SK-N-SH (cell line): ENCODE data around the gene GRM8. TPM values are rescaled to one million over a fixed set of nuclear protein-coding genes. Genes with fewer than 3 reads are reported as not detected.

Source experiments
- CTCF ChIA-PET: fragments of 300-600, 350-600 bp; formaldehyde crosslinking; extraction: SDS; loops from one replicate; lab custom pipeline; 2021; lab: Yijun Ruan, JAX
- POLR2A ChIA-PET: fragments of 350-600 bp; sonication (Branson Sonifier 250); formaldehyde crosslinking; extraction: SDS; loops from one replicate; lab custom pipeline; 2020; ENCODE audit warnings: antibody characterized with exemption, inconsistent platforms; lab: Yijun Ruan, JAX
- DNase-seq: peaks from one replicate; pipeline ENCODE4 v3.0.0; 2012
- H2AFZ ChIP-seq: fragments of 200-600 bp; sonication (generic); 2 replicates; pipeline ENCODE4 v1.8.1; 2016; ENCODE audit warnings: antibody characterized with exemption, mild to moderate bottlenecking, low read depth
- H3F3A ChIP-seq: fragments of 200-600 bp; sonication (generic); replicated peaks from 2 replicates; pipeline ENCODE3; 2016; ENCODE audit warnings: antibody characterized with exemption, mild to moderate bottlenecking; ENCODE audit not compliant: insufficient read depth
- H3K27ac ChIP-seq, 2 experiments: fragments of 200-500 bp in 1 of 2; fragments of 200-600 bp in 1 of 2; sonication (Bioruptor generic) in 1 of 2; sonication (generic), shearing (Covaris generic) in 1 of 2; 2 replicates each; pipeline versions ENCODE4 v1.5.1 to v1.6.1; 2014 to 2016; ENCODE audit warnings: low read depth in 2 of 2, inconsistent platforms in 1 of 2, low read length in 1 of 2, mild to moderate bottlenecking in 1 of 2, mixed read lengths in 1 of 2
- H3K27me3 ChIP-seq: fragments of 200-600 bp; sonication (generic), shearing (Covaris generic); 2 replicates; pipeline ENCODE4 v1.6.1; 2016; ENCODE audit warnings: mixed run types; ENCODE audit not compliant: insufficient read depth
- H3K36me3 ChIP-seq, 2 experiments: fragments of 200-500 bp in 1 of 2; fragments of 200-600 bp in 1 of 2; sonication (Bioruptor generic) in 1 of 2; sonication (generic) in 1 of 2; replicated peaks in 1 of 2; 2 replicates each; pipeline versions ENCODE3 to v1.5.1; 2014 to 2016; ENCODE audit warnings: low read length in 1 of 2, mild to moderate bottlenecking in 1 of 2; ENCODE audit not compliant: insufficient read depth in 2 of 2, control insufficient read depth in 1 of 2
- H3K4me1 ChIP-seq, 2 experiments: fragments of 200-500 bp in 1 of 2; fragments of 200-600 bp in 1 of 2; sonication (Bioruptor generic) in 1 of 2; sonication (generic), shearing (Covaris generic) in 1 of 2; 2 replicates each; pipeline versions ENCODE4 v1.5.1 to v1.6.1; 2014 to 2016; ENCODE audit warnings: low read depth in 1 of 2, low read length in 1 of 2, mixed run types in 1 of 2; ENCODE audit not compliant: insufficient read depth in 2 of 2, control insufficient read depth in 1 of 2
- H3K4me2 ChIP-seq: fragments of 200-600 bp; sonication (generic), shearing (Covaris generic); 2 replicates; pipeline ENCODE4 v1.6.1; 2017; ENCODE audit warnings: mixed run types
- H3K4me3 ChIP-seq, 2 experiments: fragments of 200-500 bp in 1 of 2; fragments of 200-600 bp in 1 of 2; sonication (Bioruptor generic) in 1 of 2; sonication (generic), shearing (Covaris generic) in 1 of 2; 2 replicates each; pipeline versions ENCODE4 v1.5.1 to v1.8.1; 2014 to 2016; ENCODE audit warnings: low read depth in 2 of 2, inconsistent platforms in 1 of 2, low read length in 1 of 2, mild to moderate bottlenecking in 1 of 2, mixed read lengths in 1 of 2, moderate library complexity in 1 of 2
- H3K79me2 ChIP-seq: fragments of 200-600 bp; sonication (generic); 2 replicates; pipeline ENCODE4 v1.8.1; 2017; ENCODE audit warnings: mild to moderate bottlenecking; ENCODE audit not compliant: insufficient read depth
- H3K9ac ChIP-seq: fragments of 200-600 bp; sonication (generic); 2 replicates; pipeline ENCODE4 v1.6.1; 2017; ENCODE audit warnings: mixed run types
- H3K9me2 ChIP-seq: fragments of 200-600 bp; sonication (generic); 2 replicates; pipeline ENCODE4 v1.6.1; 2017; ENCODE audit warnings: mixed run types
- H3K9me3 ChIP-seq: fragments of 200-600 bp; sonication (generic); 2 replicates; pipeline ENCODE4 v1.6.1; 2017; ENCODE audit warnings: mixed run types, mild to moderate bottlenecking, moderate library complexity
- H4K20me1 ChIP-seq: fragments of 200-600 bp; sonication (generic); 2 replicates; pipeline ENCODE4 v1.6.1; 2017; ENCODE audit warnings: mild to moderate bottlenecking, mixed run types; ENCODE audit not compliant: insufficient read depth
- ELF1 ChIP-seq: IDR thresholded peaks from 2 replicates; pipeline ENCODE4 v1.4.0; 2012
- EZH2phosphoT487 ChIP-seq: fragments of 200-600 bp; sonication (generic); IDR thresholded peaks from 2 replicates; pipeline ENCODE4 v1.6.1; 2017; ENCODE audit warnings: low read depth, mixed run types, mild to moderate bottlenecking, antibody characterized with exemption, moderate library complexity, borderline replicate concordance
- FOSL2 ChIP-seq: IDR thresholded peaks from 2 replicates; pipeline ENCODE4 v1.4.0; 2012; ENCODE audit warnings: low read depth, mild to moderate bottlenecking, moderate library complexity, borderline replicate concordance
- GATA2 ChIP-seq: sonication (generic); formaldehyde crosslinking; IDR thresholded peaks from 2 replicates; pipeline ENCODE4 v1.5.0; 2020; ENCODE audit warnings: mild to moderate bottlenecking, missing genetic modification reagents
- MEF2A ChIP-seq: IDR thresholded peaks from 2 replicates; pipeline ENCODE4 v1.4.0; 2012; ENCODE audit warnings: low read depth, borderline replicate concordance
- NFIC ChIP-seq: IDR thresholded peaks from 2 replicates; pipeline ENCODE4 v1.4.0; 2012; ENCODE audit warnings: borderline replicate concordance
- POLR2AphosphoS5 ChIP-seq: IDR thresholded peaks from 2 replicates; pipeline ENCODE4 v1.6.1; 2012; ENCODE audit warnings: low read depth, low read length
- RAD21 ChIP-seq: IDR thresholded peaks from 2 replicates; pipeline ENCODE4 v1.6.1; 2012; ENCODE audit warnings: mild to moderate bottlenecking, low read length
- RCOR1 ChIP-seq: fragments of 150-350 bp; IDR thresholded peaks from 2 replicates; pipeline ENCODE4 v1.6.1; 2017; ENCODE audit warnings: antibody characterized with exemption, low read length
- REST ChIP-seq: IDR thresholded peaks from 2 replicates; pipeline ENCODE4 v1.6.1; 2012; ENCODE audit warnings: mild to moderate bottlenecking, low read depth, low read length, moderate library complexity
- SMC3 ChIP-seq: IDR thresholded peaks from 2 replicates; pipeline ENCODE4 v1.6.1; 2012; ENCODE audit warnings: low read depth, low read length, improper control_type of control experiment
- TAF1 ChIP-seq: IDR thresholded peaks from 2 replicates; pipeline ENCODE4 v1.6.1; 2012; ENCODE audit warnings: low read depth, mild to moderate bottlenecking, low read length, moderate library complexity, borderline replicate concordance
- USF2 ChIP-seq: fragments of 150-350 bp; IDR thresholded peaks from 2 replicates; pipeline ENCODE4 v1.6.1; 2017; ENCODE audit warnings: antibody characterized with exemption, low read length, low read depth, borderline replicate concordance
- YY1 ChIP-seq: IDR thresholded peaks from 2 replicates; pipeline ENCODE4 v1.4.0; 2012; ENCODE audit warnings: low read depth, mild to moderate bottlenecking
- WGBS: methylation state at CpG from one replicate; pipeline ENCODE4 v1.1.6; 2017; ENCODE audit warnings: low lambda C conversion rate; 5-methylcytosine and 5-hydroxymethylcytosine counted together
- polyA plus RNA-seq, 3 experiments: library from polyadenylated mRNA; depleted of rRNA; stranded (reverse); fragments of >200 nt; gene quantifications; 2 replicates each; pipeline ENCODE4 v1.2.3, GENCODE V29; 2012

Gene GRM8
- polyA plus RNA-seq, 1 of the 3 experiments (the other 2 are of a cell fraction): 0.10 TPM

GRCh38 chr7:126447984-126448383 lies 804.8 kb downstream of the GRM8 start:
- 50% methylated on average over 2 of the region's 2 CpGs for WGBS
- H3K4me1 ChIP-seq: no peaks in the 10 kb centered on the region
- H4K20me1 ChIP-seq: no peaks in the 10 kb centered on the region
- no peaks in the 10 kb centered on the region for H3K27me3 ChIP-seq
- H3K9ac ChIP-seq: no peak overlapping the region
- CTCF ChIA-PET: interaction anchor here (0.6 to 1.4 kb wide), 2 partner anchors 25 to 264 kb away, joined by 3 read pairs; no protein-coding TSS in a partner anchor
- H3F3A ChIP-seq: no peaks in the 10 kb centered on the region
- no peaks in the 10 kb centered on the region for H3K79me2 ChIP-seq
- no peak for DNase-seq
- H3K4me3 ChIP-seq: no peak overlapping the region
- POLR2A ChIA-PET: no interaction called here
- H3K9me2 ChIP-seq: no peaks in the 10 kb centered on the region
- no peak overlapping the region for H3K27ac ChIP-seq
- H3K9me3 ChIP-seq: no peaks in the 10 kb centered on the region
- TF ChIP-seq RAD21 (no peak), GATA2 (CRISPR knock-in tag) (no peak), EZH2phosphoT487 (no peak), USF2 (no peak), MEF2A (no peak), NFIC (no peak), FOSL2 (no peak), TAF1 (no peak), RCOR1 (no peak), ELF1 (no peak), YY1 (no peak)
- H3K36me3 ChIP-seq: no peaks in the 10 kb centered on the region
- no peak overlapping the region for H2AFZ ChIP-seq
- H3K4me2 ChIP-seq: no peak overlapping the region

DNA sequence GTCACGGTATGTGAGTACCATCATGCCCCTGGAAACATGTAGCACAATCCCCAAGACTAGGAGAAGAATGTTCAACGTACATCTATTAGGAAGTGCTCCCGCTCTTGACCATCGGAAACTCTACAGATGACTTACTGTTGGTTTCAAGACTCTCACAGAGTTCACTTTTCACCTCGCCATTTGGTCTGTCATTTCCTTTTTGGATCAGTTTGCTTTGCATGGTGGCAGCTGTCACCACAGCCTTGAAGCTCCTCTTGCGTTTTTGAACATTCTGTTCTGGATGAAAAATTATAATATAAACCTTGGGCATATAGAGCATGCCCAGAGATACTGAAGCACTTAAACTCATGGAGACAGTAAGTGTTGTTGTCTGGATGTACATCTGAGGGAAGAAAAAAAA lies 806.8 kb downstream of the GRM8 start:
- no peak overlapping the region for H3K4me3 ChIP-seq
- no peaks in the 10 kb centered on the region for H3K9me3 ChIP-seq
- ChIA-PET CTCF (interaction anchor here (1.0 to 2.6 kb wide), 3 partner anchors 11 to 121 kb away, joined by 3 to 8 read pairs (median 3); no protein-coding TSS in a partner anchor), POLR2A (no interaction called here)
- H3K36me3 ChIP-seq: no peaks in the 10 kb centered on the region
- no peaks in the 10 kb centered on the region for H3K9me2 ChIP-seq
- no peak overlapping the region for H2AFZ ChIP-seq
- H3K9ac ChIP-seq: no peak overlapping the region
- DNase-seq: no peak
- 50% methylated on average over 6 of the region's 6 CpGs for WGBS
- H3K79me2 ChIP-seq: no peaks in the 10 kb centered on the region
- TF ChIP-seq POLR2AphosphoS5 (no peak), FOSL2 (no peak), REST (no peak), SMC3 (no peak)
- H3K27me3 ChIP-seq: no peaks in the 10 kb centered on the region
- H3K4me1 ChIP-seq: no peaks in the 10 kb centered on the region
- H3K27ac ChIP-seq: no peak overlapping the region
- H3K4me2 ChIP-seq: no peak overlapping the region
- no peaks in the 10 kb centered on the region for H4K20me1 ChIP-seq
- H3F3A ChIP-seq: no peaks in the 10 kb centered on the region
